ENCODE measurements around the gene PEX6. TPM values are rescaled to one million over a fixed set of nuclear protein-coding genes. Genes with fewer than 3 reads are reported as not detected.
A peak's percentile ranks its signal among the peaks of the same experiment; 100 is the strongest.

The PEX6 gene
- total RNA-seq (ENCODE audit: low replicate concordance) = 34.4 and 35.9 TPM in 2 replicates
- long read RNA-seq, partial matches to known transcripts = 12 of 14 reads
- long read RNA-seq, other reads (novel, unspliced or antisense) = 1 of 14 reads

GRCh38 chr6:42978839-42979522 lies at the start of gene PEX6:
PEX6 (minus strand) TSS chr6:42979181; CDS start chr6:42979150, 31 bp downstream.
- H3K9me3 Mint-ChIP-seq = no peaks in the 10 kb centered on the region
- H3K27me3 Mint-ChIP-seq = no peaks in the 10 kb centered on the region
- DNase-seq (ENCODE audit: extremely low spot score, unreplicated experiment) = peak; percentile 90
- peak within 1 kb of the TSS; percentile 89 for H3K27ac Mint-ChIP-seq
- H3K4me3 Mint-ChIP-seq = peak within 1 kb of the TSS; percentile 96
- H3K36me3 Mint-ChIP-seq = peaks cover 4% of the 10 kb centered on the region
- H3K4me1 Mint-ChIP-seq (ENCODE audit: unreplicated experiment) = peaks cover 22% of the 10 kb centered on the region
- TF ChIP-seq CTCF (conservative IDR thresholded peaks at IDR 0.05) = no peak

- Mint-ChIP-seq H3K27me3 (no peaks in the 10 kb centered on the region), H3K9me3 (no peaks in the 10 kb centered on the region), H3K36me3 (peaks cover 32% of the 10 kb centered on the region), H3K27ac (no peak overlapping the region), H3K4me3 (no peak overlapping the region), H3K4me1 (ENCODE audit: unreplicated experiment) (peaks cover 4% of the 10 kb centered on the region)
- DNase-seq (ENCODE audit: extremely low spot score, unreplicated experiment) = no peak
- TF ChIP-seq CTCF (conservative IDR thresholded peaks at IDR 0.05) = no peak
These were observed 47.4 kb upstream of the PEX6 start for GRCh38 chr6:43026365-43026764.

- Mint-ChIP-seq H3K36me3 (peaks cover 30% of the 10 kb centered on the region), H3K27me3 (no peaks in the 10 kb centered on the region), H3K27ac (no peak overlapping the region), H3K4me3 (peak overlapping the region; percentile 10), H3K9me3 (no peaks in the 10 kb centered on the region), H3K4me1 (ENCODE audit: unreplicated experiment) (peaks cover 8% of the 10 kb centered on the region)
- no peak for TF ChIP-seq CTCF (conservative IDR thresholded peaks at IDR 0.05)
- no peak for DNase-seq (ENCODE audit: extremely low spot score, unreplicated experiment)
These were observed 45.5 kb upstream of the PEX6 start for GRCh38 chr6:43024436-43024835.

- peaks cover 10% of the 10 kb centered on the region for H3K4me1 Mint-ChIP-seq (ENCODE audit: unreplicated experiment)
- H3K9me3 Mint-ChIP-seq = no peaks in the 10 kb centered on the region
- H3K4me3 Mint-ChIP-seq = peak within 1 kb of the TSS; percentile 98
- H3K27ac Mint-ChIP-seq = peak within 1 kb of the TSS; percentile 84
- peaks cover 28% of the 10 kb centered on the region for H3K36me3 Mint-ChIP-seq
- no peak for TF ChIP-seq CTCF (conservative IDR thresholded peaks at IDR 0.05)
- DNase-seq (ENCODE audit: extremely low spot score, unreplicated experiment) = peak; percentile 81
- H3K27me3 Mint-ChIP-seq = no peaks in the 10 kb centered on the region
These were observed 42.5 kb upstream of the PEX6 start, which contains the start of gene RRP36 for GRCh38 chr6:43021270-43022047. RRP36 (plus strand) TSS chr6:43021623; CDS start chr6:43021655, 32 bp downstream.

- H3K36me3 Mint-ChIP-seq = peaks cover 25% of the 10 kb centered on the region
- H3K27ac Mint-ChIP-seq = peak overlapping the region; percentile 80
- peak overlapping the region; percentile 85 for H3K4me3 Mint-ChIP-seq
- no peaks in the 10 kb centered on the region for H3K9me3 Mint-ChIP-seq
- TF ChIP-seq CTCF (conservative IDR thresholded peaks at IDR 0.05) = no peak
- no peak for DNase-seq (ENCODE audit: extremely low spot score, unreplicated experiment)
- no peaks in the 10 kb centered on the region for H3K27me3 Mint-ChIP-seq
- H3K4me1 Mint-ChIP-seq (ENCODE audit: unreplicated experiment) = peaks cover 15% of the 10 kb centered on the region
These were observed 41.9 kb upstream of the PEX6 start for GRCh38 chr6:43020847-43021246.

All from type B pancreatic cell (in vitro differentiated cells).